CD4-positive, CD25-positive, alpha-beta regulatory T cell (primary cell): Measurements from ENCODE around the gene NXPH2. TPM values are rescaled to one million over a fixed set of nuclear protein-coding genes. Genes with fewer than 3 reads are reported as not detected.
A peak's percentile ranks its signal among the peaks of the same experiment; 100 is the strongest.

ENCODE experiments used
- ATAC-seq, 2 donors: fragments of 150-1000 bp; cut with Tn5 transposase; one replicate each; pipeline ENCODE4 v1.10.0; 2021; ENCODE audit warnings: low read depth in 2 of 2, moderate number of reproducible peaks in 2 of 2, moderate library complexity in 1 of 2
- DNase-seq, 3 donors: peaks; one replicate each; pipeline versions ENCODE4 v3.0.0 to v3.0.0-alpha.2; 2012 to 2022; ENCODE audit warnings: mixed read lengths in 1 of 3
- H3K27ac ChIP-seq: one replicate; pipeline ENCODE4 v1.7.0; 2013; ENCODE audit warnings: mild to moderate bottlenecking, low read length; ENCODE audit not compliant: insufficient read depth, poor library complexity, severe bottlenecking
- H3K27me3 ChIP-seq: one replicate; pipeline ENCODE4 v1.7.0; 2013; ENCODE audit warnings: low read length; ENCODE audit not compliant: control insufficient read depth, insufficient read depth
- H3K36me3 ChIP-seq: one replicate; pipeline ENCODE4 v1.7.0; 2013; ENCODE audit warnings: mild to moderate bottlenecking, low read length, moderate library complexity; ENCODE audit not compliant: control insufficient read depth, insufficient read depth
- H3K4me1 ChIP-seq: 2 replicates; pipeline ENCODE4 v1.7.0; 2013; ENCODE audit warnings: mild to moderate bottlenecking, low read length; ENCODE audit not compliant: insufficient read depth, control insufficient read depth, poor library complexity, severe bottlenecking
- H3K4me3 ChIP-seq: one replicate; pipeline ENCODE4 v1.7.0; 2013; ENCODE audit warnings: low read depth, mild to moderate bottlenecking, low read length, moderate library complexity
- H3K9me3 ChIP-seq, 2 experiments: 1 replicate in 1 of 2; 2 replicates in 1 of 2; pipeline ENCODE4 v1.7.0; 2013; ENCODE audit warnings: low read length in 2 of 2, mild to moderate bottlenecking in 1 of 2, moderate library complexity in 1 of 2; ENCODE audit not compliant: control insufficient read depth in 2 of 2
- H3K27ac Mint-ChIP-seq, 3 donors: one replicate each; pipeline ENCODE4 v1.8.0; 2020 to 2022; ENCODE audit warnings: mild to moderate bottlenecking in 3 of 3, mixed read lengths in 3 of 3, moderate library complexity in 2 of 3
- H3K27me3 Mint-ChIP-seq: one replicate; pipeline ENCODE4 v1.8.0; 2022; ENCODE audit warnings: mild to moderate bottlenecking, mixed read lengths
- H3K36me3 Mint-ChIP-seq: one replicate; pipeline ENCODE4 v1.8.0; 2020; ENCODE audit warnings: mixed read lengths
- H3K4me1 Mint-ChIP-seq, 4 donors: one replicate each; pipeline ENCODE4 v1.8.0; 2020 to 2022; ENCODE audit warnings: mixed read lengths in 4 of 4, mild to moderate bottlenecking in 1 of 4
- H3K4me3 Mint-ChIP-seq, 4 donors: one replicate each; pipeline ENCODE4 v1.8.0; 2020 to 2022; ENCODE audit warnings: mild to moderate bottlenecking in 4 of 4, mixed read lengths in 4 of 4, moderate library complexity in 3 of 4
- H3K9me3 Mint-ChIP-seq, 7 donors: one replicate each; pipeline ENCODE4 v1.8.0; 2020 to 2022; ENCODE audit warnings: mixed read lengths in 7 of 7, mild to moderate bottlenecking in 3 of 7, moderate library complexity in 2 of 7
- polyA plus RNA-seq, 4 donors: library from polyadenylated mRNA; unstranded; fragments of 300-500 nt; fragmentation: Illumina TruSeq; gene quantifications; one replicate each; pipeline ENCODE4 v1.2.3, GENCODE V29; 2021
- total RNA-seq: library from RNA; stranded (reverse); gene quantifications from one replicate; pipeline ENCODE4 v1.2.3, GENCODE V29; 2022

Gene NXPH2
- total and polyA plus RNA-seq, 5 donors from 2014 or later = not detected

GRCh38 chr2:138707392-138708074, 72.7 kb downstream of the NXPH2 start:
- peaks cover 0 to 3% (median 0%) of the 10 kb centered on the region in 4 donors for H3K4me1 Mint-ChIP-seq
- H3K36me3 ChIP-seq = no peaks in the 10 kb centered on the region
- H3K27me3 Mint-ChIP-seq = no peaks in the 10 kb centered on the region
- H3K27ac Mint-ChIP-seq = no peak overlapping the region
- H3K4me3 ChIP-seq = no peak overlapping the region
- no peak overlapping the region for H3K27ac ChIP-seq
- H3K4me3 Mint-ChIP-seq = no peak overlapping the region
- H3K36me3 Mint-ChIP-seq = no peaks in the 10 kb centered on the region
- H3K4me1 ChIP-seq = no peaks in the 10 kb centered on the region
- ATAC-seq (no peak), DNase-seq (no peak)
- peaks cover 0 to 5% (median 0%) of the 10 kb centered on the region in 7 donors for H3K9me3 Mint-ChIP-seq
- no peaks in the 10 kb centered on the region for H3K27me3 ChIP-seq
- no peaks in the 10 kb centered on the region for H3K9me3 ChIP-seq

GRCh38 chr2:138703242-138703641, 76.9 kb downstream of the NXPH2 start:
- H3K4me3 Mint-ChIP-seq = no peak overlapping the region
- H3K4me1 ChIP-seq = no peaks in the 10 kb centered on the region
- H3K4me3 ChIP-seq = no peak overlapping the region
- H3K9me3 ChIP-seq = no peaks in the 10 kb centered on the region
- H3K36me3 Mint-ChIP-seq = no peaks in the 10 kb centered on the region
- H3K27me3 ChIP-seq = no peaks in the 10 kb centered on the region
- H3K27ac ChIP-seq = no peak overlapping the region
- H3K36me3 ChIP-seq = no peaks in the 10 kb centered on the region
- peaks cover 0 to 2% (median 0%) of the 10 kb centered on the region in 7 donors for H3K9me3 Mint-ChIP-seq
- H3K27ac Mint-ChIP-seq = no peak overlapping the region
- DNase-seq (no peak), ATAC-seq (no peak)
- no peaks in the 10 kb centered on the region for H3K27me3 Mint-ChIP-seq
- H3K4me1 Mint-ChIP-seq = no peaks in the 10 kb centered on the region

- no peaks in the 10 kb centered on the region for H3K27me3 Mint-ChIP-seq
- no peaks in the 10 kb centered on the region for H3K4me1 ChIP-seq
- H3K27me3 ChIP-seq = no peaks in the 10 kb centered on the region
- H3K4me3 Mint-ChIP-seq = no peak overlapping the region
- no peaks in the 10 kb centered on the region for H3K9me3 ChIP-seq
- no peak for ATAC-seq
- H3K27ac Mint-ChIP-seq = no peak overlapping the region
- H3K4me3 ChIP-seq = no peak overlapping the region
- H3K36me3 Mint-ChIP-seq = no peaks in the 10 kb centered on the region
- peaks cover 0 to 2% (median 0%) of the 10 kb centered on the region in 7 donors for H3K9me3 Mint-ChIP-seq
- no peak for DNase-seq
- no peaks in the 10 kb centered on the region for H3K4me1 Mint-ChIP-seq
- H3K36me3 ChIP-seq = no peaks in the 10 kb centered on the region
- no peak overlapping the region for H3K27ac ChIP-seq
Observed at GRCh38 chr2:138700716-138701115, 79.5 kb downstream of the NXPH2 start.

GRCh38 chr2:138699421-138699820, 80.8 kb downstream of the NXPH2 start:
- DNase-seq (no peak), ATAC-seq (no peak)
- Histone ChIP-seq H3K27me3 (no peaks in the 10 kb centered on the region), H3K36me3 (no peaks in the 10 kb centered on the region), H3K9me3 (no peaks in the 10 kb centered on the region), H3K4me3 (no peak overlapping the region), H3K27ac (no peak overlapping the region), H3K4me1 (no peaks in the 10 kb centered on the region)
- no peaks in the 10 kb centered on the region for H3K4me1 Mint-ChIP-seq
- H3K27me3 Mint-ChIP-seq = no peaks in the 10 kb centered on the region
- H3K4me3 Mint-ChIP-seq = no peak overlapping the region
- H3K9me3 Mint-ChIP-seq = peaks cover 0 to 2% (median 0%) of the 10 kb centered on the region in 7 donors
- no peaks in the 10 kb centered on the region for H3K36me3 Mint-ChIP-seq
- H3K27ac Mint-ChIP-seq = no peak overlapping the region

- no peaks in the 10 kb centered on the region for H3K27me3 Mint-ChIP-seq
- H3K9me3 ChIP-seq = no peaks in the 10 kb centered on the region
- no peaks in the 10 kb centered on the region for H3K36me3 Mint-ChIP-seq
Observed at GRCh38 chr2:138698428-138698827, 81.8 kb downstream of the NXPH2 start.

GRCh38 chr2:138691667-138692066, 88.5 kb downstream of the NXPH2 start:
- no peak overlapping the region for H3K27ac Mint-ChIP-seq
- H3K36me3 Mint-ChIP-seq = no peaks in the 10 kb centered on the region
- peaks cover 0 to 6% (median 0%) of the 10 kb centered on the region in 7 donors for H3K9me3 Mint-ChIP-seq
- no peak overlapping the region for H3K4me3 Mint-ChIP-seq
- H3K4me1 ChIP-seq = no peaks in the 10 kb centered on the region
- H3K4me1 Mint-ChIP-seq = peaks cover 0 to 4% (median 0%) of the 10 kb centered on the region in 4 donors
- H3K27me3 ChIP-seq = no peaks in the 10 kb centered on the region
- no peaks in the 10 kb centered on the region for H3K27me3 Mint-ChIP-seq
- ATAC-seq = no peak
- no peak overlapping the region for H3K4me3 ChIP-seq
- H3K9me3 ChIP-seq = no peaks in the 10 kb centered on the region
- H3K36me3 ChIP-seq = no peaks in the 10 kb centered on the region
- no peak for DNase-seq
- H3K27ac ChIP-seq = no peak overlapping the region

More at GRCh38 chr2:138698428-138698827, 81.8 kb downstream of the NXPH2 start:
- no peak overlapping the region for H3K27ac ChIP-seq
- DNase-seq (no peak), ATAC-seq (no peak)
- no peak overlapping the region for H3K27ac Mint-ChIP-seq
- H3K4me3 Mint-ChIP-seq = no peak overlapping the region
- H3K9me3 Mint-ChIP-seq = peaks cover 0 to 2% (median 0%) of the 10 kb centered on the region in 7 donors
- H3K36me3 ChIP-seq = no peaks in the 10 kb centered on the region
- H3K4me1 Mint-ChIP-seq = no peaks in the 10 kb centered on the region
- no peaks in the 10 kb centered on the region for H3K27me3 ChIP-seq
- no peak overlapping the region for H3K4me3 ChIP-seq
- no peaks in the 10 kb centered on the region for H3K4me1 ChIP-seq

GRCh38 chr2:138689705-138690104, 90.5 kb downstream of the NXPH2 start:
- Mint-ChIP-seq H3K27me3 (no peaks in the 10 kb centered on the region), H3K9me3 (peaks cover 0 to 6% (median 0%) of the 10 kb centered on the region in 7 donors), H3K36me3 (no peaks in the 10 kb centered on the region), H3K4me3 (no peak overlapping the region), H3K4me1 (peaks cover 0 to 4% (median 0%) of the 10 kb centered on the region in 4 donors), H3K27ac (no peak overlapping the region)
- Histone ChIP-seq H3K36me3 (no peaks in the 10 kb centered on the region), H3K27me3 (no peaks in the 10 kb centered on the region), H3K4me3 (no peak overlapping the region), H3K4me1 (no peaks in the 10 kb centered on the region), H3K27ac (no peak overlapping the region), H3K9me3 (no peaks in the 10 kb centered on the region)
- ATAC-seq = peak in 1 of 2 donors; percentile 8
- DNase-seq = peak in 1 of 3 donors; percentile 48

- Mint-ChIP-seq H3K4me1 (no peaks in the 10 kb centered on the region), H3K9me3 (peaks cover 0 to 2% (median 0%) of the 10 kb centered on the region in 7 donors), H3K27ac (no peak overlapping the region), H3K4me3 (no peak overlapping the region), H3K36me3 (no peaks in the 10 kb centered on the region), H3K27me3 (no peaks in the 10 kb centered on the region)
- ATAC-seq (no peak), DNase-seq (no peak)
- Histone ChIP-seq H3K36me3 (no peaks in the 10 kb centered on the region), H3K9me3 (no peaks in the 10 kb centered on the region), H3K4me3 (no peak overlapping the region), H3K27me3 (no peaks in the 10 kb centered on the region), H3K4me1 (no peaks in the 10 kb centered on the region), H3K27ac (no peak overlapping the region)
Observed at GRCh38 chr2:138682163-138682562, 98.0 kb downstream of the NXPH2 start.
